ENCODE measurements around the gene MAN1A2.
"Not testable (repeated sequence)": the region's sequence is repeated elsewhere in the genome, so short reads cannot be mapped to it uniquely, and the experiment has no call there.

Gene MAN1A2

DNA sequence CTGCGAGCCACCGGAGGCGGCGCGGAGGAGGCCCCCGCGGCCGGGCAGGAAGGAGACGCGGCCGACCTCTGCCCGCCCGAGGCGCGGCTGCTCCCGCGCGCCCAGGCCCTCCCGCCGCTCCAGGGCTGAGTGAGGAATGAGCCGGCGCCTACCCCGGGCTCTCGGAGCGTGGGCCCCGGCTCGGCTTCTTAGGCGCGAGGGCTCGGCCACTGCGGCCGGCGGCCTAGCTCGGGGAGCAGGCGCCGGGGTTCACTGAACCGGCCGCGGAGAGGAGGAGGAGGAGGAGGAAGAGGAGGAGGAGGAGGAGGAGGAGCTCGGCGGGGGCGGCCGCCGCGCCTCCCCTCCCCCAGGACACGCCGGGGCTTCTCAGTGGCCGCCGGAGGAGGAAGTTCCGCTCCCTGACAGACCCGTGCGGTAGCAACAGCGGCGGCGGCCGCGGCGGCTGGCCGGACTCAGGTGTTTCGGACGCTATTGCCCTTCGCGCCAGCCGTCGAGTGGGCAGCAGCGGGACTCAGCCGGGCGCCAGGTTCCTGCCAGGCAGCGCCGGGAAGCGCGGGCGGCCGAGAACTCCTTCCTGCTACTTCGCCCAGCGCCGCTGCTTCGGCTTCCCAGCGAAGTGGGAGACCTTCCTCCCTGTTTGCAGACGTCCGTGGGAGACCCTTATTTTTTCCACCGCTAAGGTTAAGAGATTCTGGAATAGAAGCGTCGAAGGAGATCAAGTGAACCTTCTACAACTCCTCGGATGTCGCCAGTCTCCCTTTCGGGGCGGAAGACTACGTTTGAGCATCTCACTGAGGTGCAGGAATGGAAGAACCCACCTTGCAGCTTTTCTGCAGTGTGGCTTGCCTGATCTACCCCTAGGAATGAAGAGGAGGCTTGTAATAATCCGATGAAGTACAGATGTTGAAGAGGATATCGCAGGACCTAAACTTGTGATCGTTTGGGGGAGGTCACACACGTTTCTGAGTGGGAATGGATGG is at the start of gene MAN1A2:
Gene MAN1A2 (plus strand): TSS at position 404 of the 980 bp plus-strand sequence. CDS start 735 bp downstream, outside the sequence.
- in situ Hi-C loops (cut with MboI; ENCODE audit: low pct_unique_long_range_greater_than_20kb, low sequenced_read_pairs, unreplicated experiment): no loop called here
- TF ChIP-seq, protein P1, sequence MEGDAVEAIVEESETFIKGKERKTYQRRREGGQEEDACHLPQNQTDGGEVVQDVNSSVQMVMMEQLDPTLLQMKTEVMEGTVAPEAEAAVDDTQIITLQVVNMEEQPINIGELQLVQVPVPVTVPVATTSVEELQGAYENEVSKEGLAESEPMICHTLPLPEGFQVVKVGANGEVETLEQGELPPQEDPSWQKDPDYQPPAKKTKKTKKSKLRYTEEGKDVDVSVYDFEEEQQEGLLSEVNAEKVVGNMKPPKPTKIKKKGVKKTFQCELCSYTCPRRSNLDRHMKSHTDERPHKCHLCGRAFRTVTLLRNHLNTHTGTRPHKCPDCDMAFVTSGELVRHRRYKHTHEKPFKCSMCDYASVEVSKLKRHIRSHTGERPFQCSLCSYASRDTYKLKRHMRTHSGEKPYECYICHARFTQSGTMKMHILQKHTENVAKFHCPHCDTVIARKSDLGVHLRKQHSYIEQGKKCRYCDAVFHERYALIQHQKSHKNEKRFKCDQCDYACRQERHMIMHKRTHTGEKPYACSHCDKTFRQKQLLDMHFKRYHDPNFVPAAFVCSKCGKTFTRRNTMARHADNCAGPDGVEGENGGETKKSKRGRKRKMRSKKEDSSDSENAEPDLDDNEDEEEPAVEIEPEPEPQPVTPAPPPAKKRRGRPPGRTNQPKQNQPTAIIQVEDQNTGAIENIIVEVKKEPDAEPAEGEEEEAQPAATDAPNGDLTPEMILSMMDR (IDR thresholded peaks at IDR 0.05; ENCODE audit: extremely low read depth, insufficient read depth, missing control alignments): no peak
- peak; percentile 85 for DNase-seq (ENCODE audit: low spot score)

DNA sequence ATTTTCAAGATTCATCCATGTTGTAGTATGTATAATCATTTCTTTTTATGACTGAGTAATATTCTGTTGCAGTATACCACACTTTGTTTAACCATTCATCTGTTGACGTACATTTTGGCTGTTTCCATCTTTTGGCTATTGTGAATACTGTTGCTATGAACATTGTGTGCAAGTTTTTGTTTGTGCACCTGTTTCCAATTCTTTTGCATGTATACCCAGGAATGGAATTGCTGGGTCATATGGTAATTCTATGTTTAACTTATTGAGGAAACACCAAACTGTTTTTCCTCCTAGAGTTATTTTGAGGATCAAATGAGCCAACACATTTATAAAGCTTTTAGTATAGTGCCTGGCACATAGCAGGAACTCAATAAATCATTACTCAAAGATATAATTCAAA is 49.2 kb upstream of the MAN1A2 start:
- in situ Hi-C loops (cut with MboI; ENCODE audit: low pct_unique_long_range_greater_than_20kb, low sequenced_read_pairs, unreplicated experiment): no loop called here
- no peak for DNase-seq (ENCODE audit: low spot score)
- TF ChIP-seq, protein P1 (IDR thresholded peaks at IDR 0.05; ENCODE audit: extremely low read depth, insufficient read depth, missing control alignments): no peak

DNA sequence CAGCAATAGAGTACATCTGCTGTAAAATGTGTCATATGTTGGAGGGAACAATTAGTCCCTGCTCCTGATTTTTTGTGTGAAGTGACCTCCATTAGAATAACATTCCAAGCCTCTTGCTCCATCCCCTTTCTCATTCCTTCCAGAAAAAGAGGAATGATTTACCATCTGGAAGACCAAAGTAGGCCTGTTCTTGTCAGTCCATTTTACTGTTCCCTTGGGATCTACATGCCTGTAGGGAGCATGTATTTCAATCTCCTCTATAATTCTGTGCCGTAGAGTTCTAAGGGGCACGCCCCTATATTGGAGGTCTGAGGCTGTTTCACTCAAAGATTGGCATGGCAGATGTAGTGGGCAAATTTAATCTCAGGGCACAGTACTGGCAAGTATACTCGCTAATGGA is 48.8 kb upstream of the MAN1A2 start:
- DNase-seq (ENCODE audit: low spot score): no peak
- in situ Hi-C loops (cut with MboI; ENCODE audit: low pct_unique_long_range_greater_than_20kb, low sequenced_read_pairs, unreplicated experiment): no loop called here
- TF ChIP-seq, protein P1 (IDR thresholded peaks at IDR 0.05; ENCODE audit: extremely low read depth, insufficient read depth, missing control alignments): no peak

DNA sequence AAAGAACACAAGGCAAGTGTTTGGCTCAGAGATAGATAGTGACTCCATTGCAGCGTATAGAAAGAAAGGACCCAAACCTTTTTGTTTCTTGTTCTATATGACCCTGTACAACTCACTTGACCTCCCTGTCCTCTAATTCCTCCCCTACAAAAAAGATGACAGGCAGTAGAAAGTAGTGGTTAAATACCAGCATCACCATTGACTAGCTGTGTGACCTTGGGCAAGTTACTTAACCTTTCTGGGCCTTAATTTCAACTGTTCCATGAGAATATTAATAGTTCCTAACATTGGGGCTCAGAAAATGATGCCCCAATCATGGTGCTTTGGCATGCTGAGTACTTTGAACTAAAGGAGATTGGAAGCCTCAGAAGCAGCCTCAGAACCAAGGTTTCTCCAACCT is 46.7 kb upstream of the MAN1A2 start:
- DNase-seq (ENCODE audit: low spot score): no peak
- in situ Hi-C loops (cut with MboI; ENCODE audit: low pct_unique_long_range_greater_than_20kb, low sequenced_read_pairs, unreplicated experiment): no loop called here
- TF ChIP-seq, protein P1 (IDR thresholded peaks at IDR 0.05; ENCODE audit: extremely low read depth, insufficient read depth, missing control alignments): no peak

DNA sequence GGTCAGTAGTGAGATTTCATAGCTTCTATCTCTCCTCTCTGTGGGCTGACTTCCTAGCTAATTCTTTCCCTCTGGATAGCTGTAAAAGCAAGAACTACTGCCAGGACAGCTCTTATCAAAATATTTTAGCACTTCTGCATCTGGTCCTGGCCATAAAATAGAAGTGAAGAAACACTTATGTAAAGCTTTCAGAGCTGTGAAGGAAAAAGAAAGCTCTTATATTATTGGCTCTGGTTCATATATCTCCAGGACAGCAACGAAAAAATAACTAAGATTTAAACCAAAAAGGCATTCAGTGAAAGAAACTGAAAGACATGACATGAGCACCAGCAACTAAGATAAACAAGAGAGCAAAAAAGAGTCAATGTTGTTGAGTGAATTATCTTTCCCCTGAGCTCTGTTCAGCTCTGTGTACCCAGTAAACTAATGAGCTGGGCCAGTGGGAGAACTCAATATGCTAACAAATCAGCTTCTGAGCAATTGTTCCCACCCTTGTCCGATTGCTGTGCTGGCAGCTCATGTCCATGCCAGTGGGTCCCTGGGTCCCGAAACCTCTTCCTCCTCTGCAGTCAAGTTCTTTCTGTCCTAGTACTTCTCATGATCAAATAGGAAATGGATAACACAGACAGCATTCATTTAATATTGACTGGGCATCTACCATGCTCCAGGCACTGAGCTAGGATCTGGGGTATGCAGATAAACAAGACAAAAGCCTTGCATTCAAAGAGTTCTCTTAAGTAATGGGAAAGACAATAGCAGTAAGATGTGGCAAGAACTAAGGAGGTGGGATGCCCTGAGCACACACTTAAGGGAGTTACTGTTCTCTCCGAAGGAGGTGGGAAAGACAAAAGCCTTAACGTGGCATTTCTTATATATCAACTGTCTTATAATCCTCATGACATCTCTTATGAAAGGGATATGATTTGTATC is 45.3 kb upstream of the MAN1A2 start:
- DNase-seq (ENCODE audit: low spot score): no peak
- TF ChIP-seq, protein P1 (IDR thresholded peaks at IDR 0.05; ENCODE audit: extremely low read depth, insufficient read depth, missing control alignments): no peak
- in situ Hi-C loops (cut with MboI; ENCODE audit: low pct_unique_long_range_greater_than_20kb, low sequenced_read_pairs, unreplicated experiment): no loop called here

DNA sequence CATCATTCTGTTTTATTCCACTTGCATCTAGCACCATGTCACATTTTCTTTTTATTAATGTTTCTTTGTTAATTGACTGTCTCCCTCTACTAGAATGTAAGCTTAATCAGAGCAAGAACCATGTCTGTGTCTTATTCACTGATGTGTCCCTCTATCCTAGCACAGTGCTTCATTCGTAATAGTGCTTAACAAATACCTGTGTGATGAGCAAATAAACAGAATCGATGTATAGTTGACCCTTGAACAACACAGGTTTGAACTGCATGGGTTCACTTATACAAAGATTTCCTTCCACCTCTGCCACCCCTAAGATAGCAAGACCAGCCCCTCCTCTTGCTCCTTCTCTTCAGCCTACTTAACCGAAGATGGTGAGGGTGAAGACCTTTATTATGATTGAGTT is 42.9 kb upstream of the MAN1A2 start:
- DNase-seq (ENCODE audit: low spot score): no peak
- in situ Hi-C loops (cut with MboI; ENCODE audit: low pct_unique_long_range_greater_than_20kb, low sequenced_read_pairs, unreplicated experiment): no loop called here
- TF ChIP-seq, protein P1 (IDR thresholded peaks at IDR 0.05; ENCODE audit: extremely low read depth, insufficient read depth, missing control alignments): no peak

DNA sequence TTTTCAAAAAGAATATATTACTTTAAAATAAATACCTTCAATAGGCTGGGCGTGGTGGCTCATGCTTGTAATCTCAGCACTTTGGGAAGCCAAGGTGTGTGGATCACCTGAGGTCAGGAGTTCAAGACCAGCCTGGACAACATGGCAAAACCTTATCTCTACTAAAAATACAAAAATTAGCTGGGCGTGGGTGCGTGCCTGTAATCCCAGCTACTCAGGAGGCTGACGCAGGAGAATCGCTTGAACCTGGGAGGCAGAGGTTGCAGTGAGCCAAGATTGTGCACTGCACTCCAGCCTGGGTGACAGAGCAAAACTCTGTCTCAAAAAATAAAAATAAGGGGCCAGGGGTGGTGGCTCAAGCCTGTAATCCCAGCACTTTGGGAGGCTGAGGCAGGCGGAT is 41.2 kb upstream of the MAN1A2 start:
- DNase-seq (ENCODE audit: low spot score); in situ Hi-C loops (cut with MboI; ENCODE audit: low pct_unique_long_range_greater_than_20kb, low sequenced_read_pairs, unreplicated experiment): not testable (repeated sequence)
